Renal cortex interstitium (tissue), 11 donors: ENCODE data around the gene CD200. TPM values are rescaled to one million over a fixed set of nuclear protein-coding genes. Genes with fewer than 3 reads are reported as not detected.

Experiments used
- DNase-seq, 11 donors: peaks; one replicate each; pipeline ENCODE4 v3.0.0-alpha.2; 2013; ENCODE audit warnings: low read depth in 9 of 11, low spot score in 4 of 11; ENCODE audit errors: extremely low read depth in 1 of 11
- polyA plus RNA-seq, 3 donors: library from polyadenylated mRNA; unstranded; fragments of 120-200 nt; gene quantifications; one replicate each; pipeline ENCODE4 v1.2.1, GENCODE V29; 2013; ENCODE audit not compliant: insufficient read length in 3 of 3

CD200 gene
- polyA plus RNA-seq, 3 donors: 34.8 to 41.8 (median 41.6) TPM

DNA sequence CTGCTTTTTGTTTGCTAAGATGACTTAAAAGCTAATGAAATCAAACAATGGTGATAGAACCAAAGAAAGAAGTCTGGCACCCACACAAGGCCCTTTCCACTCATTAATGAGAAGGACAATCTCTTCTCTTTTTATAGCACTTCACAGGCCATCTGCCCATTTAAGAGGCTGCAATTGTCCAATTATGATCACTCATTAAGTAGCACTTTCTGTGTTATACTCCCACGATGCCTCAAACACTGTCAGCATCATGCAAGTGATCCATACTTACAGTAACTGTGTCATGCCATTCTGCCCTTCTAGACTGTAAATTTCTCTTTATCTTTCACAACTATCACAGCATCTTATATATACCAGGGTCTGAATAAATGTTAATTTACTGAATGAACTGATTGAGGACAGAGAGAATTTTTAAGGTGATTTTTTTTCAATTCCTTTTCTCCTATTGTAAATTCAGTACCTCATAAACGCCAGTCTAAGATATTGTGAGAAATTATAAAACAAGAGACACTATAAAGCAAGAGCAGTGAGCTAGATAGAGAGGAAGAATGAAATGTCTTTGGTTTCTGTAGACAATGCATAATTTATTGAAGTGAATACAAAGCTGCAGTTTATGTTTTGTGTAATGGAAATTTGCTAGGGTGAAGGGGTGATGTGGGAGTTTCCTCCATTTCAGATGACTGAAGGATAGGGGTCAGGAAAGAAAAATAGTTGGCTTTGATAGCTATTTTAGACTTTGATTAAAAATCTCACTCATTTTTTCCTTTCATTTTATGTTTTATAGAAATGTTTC, 17.3 kb downstream of the CD200 start:
- no peak for DNase-seq

DNA sequence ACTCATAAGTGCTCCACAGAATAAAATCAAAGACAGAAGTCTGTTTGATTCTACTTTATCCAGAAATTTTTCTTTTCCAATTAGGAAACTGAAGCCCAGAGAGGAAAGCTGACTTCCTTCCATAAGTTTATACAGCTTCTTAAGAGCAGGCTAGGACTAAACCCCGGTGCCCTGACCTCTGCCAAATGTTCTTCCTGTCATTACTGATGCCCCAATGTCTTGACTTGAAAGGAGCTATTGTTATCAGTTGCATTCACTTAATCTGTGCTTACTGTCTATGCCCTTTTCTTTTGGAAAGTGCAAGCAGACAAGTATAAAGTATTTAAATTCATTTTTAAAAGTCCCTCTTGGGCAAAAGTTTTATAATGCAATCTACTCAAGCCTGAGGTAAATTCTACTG, 18.1 kb downstream of the CD200 start:
- DNase-seq: no peak

DNA sequence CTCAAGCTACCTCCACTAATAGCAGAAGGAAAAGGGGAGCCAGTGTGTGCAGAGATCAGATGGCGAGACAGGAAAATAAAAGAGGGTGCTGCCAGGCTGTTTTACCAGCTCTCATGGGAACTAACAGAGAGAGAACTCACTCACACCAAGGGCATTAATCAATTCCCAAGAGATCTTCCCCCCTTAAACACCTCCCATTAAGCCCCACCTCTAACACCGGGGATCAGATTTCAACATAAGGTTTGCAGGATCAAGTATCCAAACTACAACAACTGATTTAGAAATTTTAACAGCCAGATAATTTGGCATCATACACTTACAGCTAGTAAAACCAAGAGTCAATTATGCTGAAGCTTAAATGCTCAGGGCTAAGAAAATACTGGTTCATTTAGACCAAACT, 18.9 kb downstream of the CD200 start:
- no peak for DNase-seq

DNA sequence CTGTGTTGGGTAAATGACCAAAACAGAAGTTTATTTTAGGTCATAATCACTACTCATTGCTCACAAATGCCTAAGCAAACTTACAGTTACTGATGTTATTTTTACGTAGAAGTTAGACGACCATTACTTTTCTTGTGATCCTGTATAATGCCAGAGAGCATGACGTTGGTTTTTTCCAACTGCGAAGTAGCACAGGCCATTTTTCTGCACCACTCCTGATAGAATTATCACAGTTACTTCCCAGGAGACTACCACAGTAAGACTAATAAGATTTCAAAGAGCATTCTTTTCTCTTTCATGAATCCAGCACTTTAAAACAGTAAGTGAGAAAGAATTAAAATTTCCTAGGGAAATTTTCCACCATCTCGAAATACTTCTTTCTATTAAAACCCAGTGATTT, 19.8 kb downstream of the CD200 start:
- no peak for DNase-seq

DNA sequence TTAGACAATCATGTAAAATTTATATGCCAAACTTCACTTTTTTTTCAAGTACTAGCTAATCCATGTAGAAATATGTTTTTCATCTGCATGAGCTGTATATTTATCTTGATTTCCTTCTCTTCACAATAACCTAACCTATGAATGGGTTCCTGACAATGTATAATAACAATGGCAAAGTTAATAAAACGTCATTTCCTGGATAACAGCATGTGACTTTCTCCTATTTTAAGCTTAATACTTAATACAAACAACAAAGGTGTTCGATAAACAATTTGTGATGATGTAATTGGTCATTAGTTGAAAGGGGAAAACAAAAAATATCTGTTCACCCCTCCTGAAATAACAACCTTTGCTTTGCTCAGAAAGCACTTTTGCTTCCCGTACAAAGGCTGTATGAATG, 20.4 kb downstream of the CD200 start:
- no peak for DNase-seq

DNA sequence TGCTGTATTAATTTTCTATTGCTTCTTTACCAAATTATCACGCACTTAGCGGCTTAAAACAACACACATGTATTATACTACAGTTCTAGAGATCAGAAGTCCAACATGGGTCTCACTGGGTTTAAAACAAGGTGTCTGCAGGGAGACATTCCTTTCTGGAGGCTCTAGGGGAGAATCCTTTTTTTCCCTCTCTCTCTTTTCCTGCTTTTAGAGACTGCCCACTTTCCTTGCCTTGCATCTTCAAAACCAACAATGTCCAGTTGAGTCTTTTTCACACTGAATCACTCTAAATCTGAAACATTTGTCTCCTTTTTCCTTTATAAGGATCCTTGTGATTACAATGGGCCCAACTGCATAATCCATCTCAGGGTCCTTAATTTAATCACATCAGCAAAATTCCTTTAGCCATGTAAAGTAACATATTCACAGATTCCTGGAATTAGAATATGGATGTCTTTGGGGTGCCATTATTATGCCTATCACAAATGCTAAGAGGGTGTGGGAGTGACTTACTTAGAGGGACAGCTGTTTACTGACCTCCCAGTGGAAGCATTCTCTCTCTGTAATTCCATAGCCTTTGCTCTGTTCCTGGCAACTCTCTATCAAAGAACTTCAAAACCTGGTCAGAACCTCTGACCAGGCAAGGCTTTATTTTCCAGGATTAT, 21.8 kb downstream of the CD200 start:
- no peak for DNase-seq

DNA sequence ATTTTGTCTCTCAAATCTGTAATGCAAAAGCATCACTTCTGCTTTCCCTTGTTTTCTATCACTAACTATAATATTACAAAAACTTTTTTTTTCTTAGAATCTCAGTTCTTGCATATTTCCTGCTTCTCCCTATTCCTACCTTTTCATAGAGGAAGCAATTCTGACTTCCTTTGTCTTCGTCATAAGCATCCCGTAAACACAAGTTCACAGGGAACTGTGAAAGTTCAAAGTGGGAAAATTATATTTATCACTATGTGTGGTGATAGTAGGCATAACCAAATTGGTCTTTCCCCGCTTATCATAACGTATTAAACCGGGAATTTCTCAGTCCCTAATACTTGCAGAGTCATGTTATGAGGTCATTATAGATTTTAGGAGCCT, 22.3 kb downstream of the CD200 start:
- no peak for DNase-seq

DNA sequence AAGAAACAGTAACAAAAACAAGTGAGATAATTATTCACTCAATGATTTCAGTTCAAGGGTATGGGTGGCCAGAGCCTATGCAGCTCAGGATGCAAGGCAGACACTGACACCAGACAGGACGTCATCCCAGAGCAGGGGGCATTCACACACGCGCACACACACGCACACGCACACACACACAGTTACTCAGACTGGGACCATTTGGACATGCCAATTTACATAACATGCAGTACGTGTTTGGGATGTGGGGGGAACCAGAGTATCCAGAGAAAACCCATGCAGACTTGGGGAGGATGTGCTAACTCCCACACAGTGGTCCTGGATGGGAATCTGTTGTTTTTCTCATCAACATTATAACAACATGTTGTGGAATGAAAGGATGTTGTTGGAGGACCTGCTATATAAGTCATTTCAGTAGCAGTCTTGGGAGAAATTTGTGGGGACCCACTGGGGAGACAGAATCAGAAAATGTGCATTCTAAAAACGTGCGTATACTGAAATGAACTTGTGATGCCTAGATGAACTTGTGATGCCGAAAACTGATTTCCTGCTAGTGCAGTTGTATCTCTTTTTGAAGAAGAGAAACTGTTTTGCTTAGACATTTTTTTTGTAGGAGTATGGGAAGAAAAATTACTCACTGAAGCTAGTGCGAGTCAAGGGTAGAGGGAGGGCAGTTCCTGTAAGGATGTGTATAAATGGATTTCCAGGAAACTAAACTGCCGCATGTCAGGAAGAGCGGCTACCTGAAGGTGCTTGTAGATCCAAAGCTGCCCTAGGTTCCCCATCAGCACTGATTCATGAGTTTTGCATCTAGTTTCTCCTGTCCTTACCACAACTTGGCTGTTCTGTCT, 25.2 kb downstream of the CD200 start:
- no peak for DNase-seq

DNA sequence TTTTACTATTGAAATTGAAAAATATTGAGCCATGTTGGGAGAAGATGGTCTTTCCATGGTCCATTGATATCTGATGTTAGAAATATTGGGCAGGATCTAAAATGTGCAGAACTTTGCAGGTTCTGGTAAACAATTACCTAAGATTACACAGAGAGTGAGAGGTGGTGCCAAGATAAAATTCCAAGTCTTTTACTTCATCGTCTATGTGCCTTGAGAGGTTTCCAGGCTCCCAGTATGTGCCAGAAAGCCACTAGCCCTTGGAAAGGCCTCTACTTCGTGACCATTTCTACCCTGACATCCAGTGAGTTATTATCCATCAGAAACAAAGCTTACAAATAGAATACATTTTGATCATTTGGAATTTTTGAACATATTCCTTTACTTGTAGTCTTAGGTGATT, 27.6 kb downstream of the CD200 start:
- no peak for DNase-seq

DNA sequence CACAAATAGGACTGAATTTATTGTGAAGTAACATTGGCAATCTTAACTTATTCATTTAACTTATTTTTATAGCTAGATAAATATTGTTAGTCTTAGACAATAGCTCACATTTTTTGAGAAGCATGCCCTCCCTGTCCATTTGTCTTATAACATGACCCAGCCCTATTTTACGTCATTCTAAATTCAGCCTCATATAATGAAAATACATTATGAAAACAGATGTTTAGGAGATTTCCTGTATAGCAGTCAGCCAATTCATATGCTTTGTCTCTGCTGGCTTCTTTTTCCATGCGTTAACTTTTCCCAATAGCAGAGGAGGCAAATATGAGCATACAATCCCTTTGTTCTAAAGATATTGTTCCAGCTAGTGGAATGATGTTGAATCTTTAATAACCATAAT, 29.3 kb downstream of the CD200 start:
- no peak for DNase-seq

DNA sequence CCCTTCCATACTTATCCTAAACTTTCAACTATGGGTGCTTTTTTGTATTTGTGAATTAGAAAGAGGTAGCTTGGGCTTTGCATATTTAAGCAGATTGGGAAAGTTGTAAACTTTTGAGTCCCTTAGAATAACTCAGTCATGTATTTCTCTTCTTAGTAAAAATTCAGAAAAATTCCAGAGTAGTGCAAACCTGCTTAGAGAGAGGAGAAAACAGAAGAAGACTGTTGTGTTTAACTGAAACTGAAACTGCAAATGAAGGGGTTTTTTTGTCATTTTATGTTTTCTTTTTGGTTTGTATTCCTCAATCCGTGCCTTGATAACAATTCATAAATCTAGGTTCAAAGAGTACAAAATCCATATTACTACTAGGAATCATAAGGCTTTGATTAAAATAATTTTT, 31.3 kb downstream of the CD200 start:
- no peak for DNase-seq

DNA sequence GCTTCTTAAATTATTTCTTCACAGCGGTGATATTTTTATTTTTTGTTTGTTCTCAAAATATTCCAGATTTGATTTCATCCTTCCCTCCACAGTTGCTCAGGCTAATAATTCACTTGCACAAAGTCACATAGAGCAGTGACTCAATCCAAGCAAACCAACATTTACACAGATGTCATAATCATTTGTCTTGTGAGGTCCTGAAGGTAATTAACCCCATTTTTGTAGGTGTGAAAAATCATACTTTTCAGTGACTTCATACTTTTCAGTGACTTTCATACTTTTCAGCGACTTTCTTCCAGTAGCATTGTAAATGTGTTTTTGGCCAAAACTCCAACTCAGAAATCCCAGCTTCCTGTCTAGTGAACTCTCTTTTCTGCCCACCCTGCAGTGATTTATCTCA, 32.1 kb downstream of the CD200 start:
- no peak for DNase-seq

DNA sequence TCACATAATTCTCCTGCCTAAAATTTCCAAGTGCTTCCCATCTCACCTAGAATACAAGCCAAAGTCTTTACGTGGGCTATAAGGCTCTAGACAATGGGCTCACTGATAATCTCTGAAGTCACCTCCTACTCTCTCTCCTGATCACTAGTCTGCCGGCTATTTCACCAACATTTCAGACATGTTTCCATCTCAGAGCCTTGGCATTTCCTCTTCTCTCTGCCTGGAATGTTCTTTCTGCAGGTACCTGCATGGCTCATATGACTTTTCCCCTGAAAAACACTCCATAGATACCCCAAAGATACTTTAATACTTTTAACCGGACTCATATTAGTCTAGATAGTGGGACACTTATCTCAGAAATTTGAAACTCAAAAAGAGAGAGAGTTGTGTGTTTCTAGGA, 32.7 kb downstream of the CD200 start:
- DNase-seq: no peak

DNA sequence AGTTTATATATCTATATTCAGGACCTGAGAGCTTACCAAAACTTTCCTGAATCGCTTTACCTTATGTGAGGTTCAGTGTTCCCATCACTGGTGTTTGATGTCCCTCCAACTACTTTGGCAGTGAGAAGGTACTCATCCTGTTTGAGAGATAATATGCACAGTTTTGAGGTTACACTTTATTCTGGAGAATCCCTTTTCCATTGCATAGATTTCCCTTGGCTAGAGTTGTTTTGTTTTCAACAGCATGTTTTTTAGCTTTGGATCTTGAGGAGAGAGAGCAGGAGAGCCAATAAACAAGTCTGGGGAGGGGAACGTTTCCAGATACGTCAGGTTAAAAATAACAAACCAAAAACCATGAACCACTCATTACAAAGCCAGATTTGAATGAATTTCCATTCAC, 33.6 kb downstream of the CD200 start:
- no peak for DNase-seq

DNA sequence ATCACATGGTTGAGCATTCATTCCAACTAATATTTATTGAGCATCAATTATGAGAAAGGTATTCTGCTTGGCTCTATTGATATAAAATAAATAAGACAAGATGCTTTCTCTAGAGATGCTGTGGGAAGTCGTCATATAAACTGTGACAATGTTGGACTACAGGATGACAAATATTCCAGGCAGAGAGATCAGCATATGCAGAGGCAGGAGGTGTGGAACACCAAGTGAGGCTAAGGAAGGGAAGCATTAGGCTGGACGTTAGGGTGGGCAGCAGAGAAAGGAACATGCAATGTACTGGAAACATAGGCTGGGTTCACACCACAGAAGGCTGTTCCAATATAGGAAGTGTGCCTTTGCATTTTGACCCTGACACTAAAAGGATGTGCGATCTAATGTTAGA, 38.6 kb downstream of the CD200 start:
- DNase-seq: no peak

DNA sequence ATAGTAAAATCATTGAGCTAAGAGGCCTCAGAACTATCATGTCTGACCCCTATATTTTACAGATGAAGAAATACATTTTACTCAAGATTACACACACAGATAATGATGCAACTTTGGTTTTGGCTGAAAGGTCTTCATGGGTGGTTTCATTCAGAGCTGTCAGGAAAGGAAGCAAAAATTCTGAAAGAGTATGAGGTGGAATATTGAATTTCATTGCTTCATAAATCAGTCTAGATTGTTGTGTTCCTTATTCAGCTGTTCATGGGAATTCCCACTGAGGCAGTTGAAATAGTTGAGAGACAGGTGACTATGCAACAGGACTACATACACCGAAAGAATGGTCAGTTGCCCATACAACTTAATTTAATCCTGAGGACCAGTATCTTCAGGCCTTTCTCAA, 39.4 kb downstream of the CD200 start:
- no peak for DNase-seq

DNA sequence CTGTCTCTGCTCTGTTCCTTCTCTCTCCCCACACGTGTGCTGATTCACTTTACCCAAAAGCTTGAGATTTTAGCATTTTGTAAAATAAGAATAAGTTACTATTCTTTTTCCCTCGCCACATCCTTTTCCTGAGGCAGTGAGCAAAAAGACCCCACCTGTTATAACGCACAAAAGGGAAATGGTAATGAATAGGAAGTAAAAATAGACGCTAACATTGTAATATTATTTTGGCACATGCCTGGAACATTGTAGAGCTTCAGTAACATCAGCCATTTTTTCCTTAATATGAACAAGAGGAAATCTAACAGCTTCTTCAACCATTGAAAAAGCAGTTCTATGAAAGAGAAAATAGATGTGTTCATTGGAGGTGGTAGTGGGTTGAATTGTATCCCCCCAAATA, 40.5 kb downstream of the CD200 start:
- DNase-seq: no peak

DNA sequence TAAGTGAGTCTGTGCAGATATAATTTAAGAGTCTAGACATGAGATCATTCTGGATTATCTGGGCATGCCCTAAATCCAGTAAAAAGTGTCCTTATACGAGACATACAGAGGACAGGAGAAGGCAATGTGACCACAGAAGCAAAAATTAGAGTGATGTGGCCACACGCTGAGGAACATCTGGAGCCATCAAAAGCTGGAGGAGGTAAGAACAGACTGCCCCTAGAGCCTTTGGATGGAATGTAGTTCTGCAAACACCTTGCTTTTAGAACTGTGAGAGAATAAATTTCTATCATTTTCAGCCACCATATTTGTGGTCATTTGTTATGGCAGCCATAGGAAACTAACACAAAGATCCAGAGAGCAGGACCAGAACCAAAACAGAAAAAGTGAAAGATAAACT, 41.0 kb downstream of the CD200 start:
- no peak for DNase-seq

DNA sequence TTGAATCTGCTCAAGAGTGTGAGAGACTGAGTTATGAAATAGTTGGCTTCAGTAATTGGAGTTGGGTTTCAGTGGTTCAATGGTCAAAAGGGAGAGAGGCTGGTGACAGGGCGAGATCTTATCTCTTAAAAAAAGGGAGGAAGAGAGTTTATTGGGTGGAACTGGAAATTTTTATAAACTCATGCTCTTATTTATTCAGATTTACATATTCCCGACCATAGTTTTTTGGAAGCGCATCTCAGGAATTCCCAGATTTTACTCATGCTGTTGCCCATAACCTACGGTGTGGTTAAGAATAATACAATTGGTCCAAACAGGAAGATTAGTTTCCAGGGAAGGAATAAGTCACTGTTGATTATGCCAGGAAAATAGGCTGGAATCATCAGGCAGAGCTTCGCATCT, 41.4 kb downstream of the CD200 start:
- no peak for DNase-seq

DNA sequence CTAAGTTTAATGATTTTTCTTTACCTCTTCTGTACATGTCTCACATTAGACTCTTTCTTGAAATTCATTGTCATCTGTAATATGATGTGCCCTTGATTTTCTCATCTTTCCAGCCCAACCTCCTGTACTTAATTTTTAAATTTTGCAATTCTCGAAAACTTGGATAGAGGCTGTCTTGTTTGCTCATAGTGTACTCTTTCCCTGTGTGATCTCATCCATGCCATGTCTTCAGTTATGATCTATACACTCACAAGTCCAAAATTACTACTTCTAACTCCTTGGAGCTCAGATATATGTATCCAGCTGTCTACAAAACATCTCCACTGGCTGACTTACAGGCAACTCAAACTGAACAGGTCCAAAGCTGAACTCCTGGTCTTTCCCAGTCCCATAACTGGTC, 42.2 kb downstream of the CD200 start:
- DNase-seq: no peak
